Activated T-helper 2 cell treated with anti-CD3 and anti-CD28 coated beads, Interferon-gamma antibody, Interleukin-2, Interleukin-4, amounts not matched to agents 10 μg/mL and 5 μg/mL and 100 μg/mL, durations not matched to agents 14 hours and 24 hours and 36 hours (primary cell): Measurements from ENCODE around the gene CEP72. TPM values are rescaled to one million over a fixed set of nuclear protein-coding genes. Genes with fewer than 3 reads are reported as not detected.

Experiments used
- DNase-seq: peaks from one replicate; pipeline ENCODE4 v3.0.0; 2021; ENCODE audit warnings: low spot score
- H3K27ac Mint-ChIP-seq: one replicate; pipeline ENCODE4 v1.8.0; 2021; ENCODE audit warnings: mixed read lengths
- H3K27me3 Mint-ChIP-seq: one replicate; pipeline ENCODE4 v1.8.0; 2021; ENCODE audit warnings: low read depth, mixed read lengths
- H3K36me3 Mint-ChIP-seq: one replicate; pipeline ENCODE4 v1.8.0; 2021; ENCODE audit warnings: low read depth, mixed read lengths
- H3K4me1 Mint-ChIP-seq: one replicate; pipeline ENCODE4 v1.8.0; 2021; ENCODE audit warnings: low read depth, mixed read lengths
- H3K4me3 Mint-ChIP-seq: one replicate; pipeline ENCODE4 v1.8.0; 2021; ENCODE audit warnings: low read depth, mild to moderate bottlenecking, moderate library complexity, mixed read lengths
- H3K9me3 Mint-ChIP-seq: one replicate; pipeline ENCODE4 v1.8.0; 2021; ENCODE audit warnings: mixed read lengths
- intact Hi-C: fragments of 100-400 bp; cut with micrococcal nuclease; formaldehyde crosslinking; loops from one replicate; pipeline ENCODE4 v1.15.1; 2023
- total RNA-seq: library from RNA; stranded (reverse); gene quantifications from 2 replicates; pipeline ENCODE4 v1.2.3, GENCODE V29; 2022

CEP72 gene
- total RNA-seq, 1 donor from 2014 or later = 30.2 TPM

DNA sequence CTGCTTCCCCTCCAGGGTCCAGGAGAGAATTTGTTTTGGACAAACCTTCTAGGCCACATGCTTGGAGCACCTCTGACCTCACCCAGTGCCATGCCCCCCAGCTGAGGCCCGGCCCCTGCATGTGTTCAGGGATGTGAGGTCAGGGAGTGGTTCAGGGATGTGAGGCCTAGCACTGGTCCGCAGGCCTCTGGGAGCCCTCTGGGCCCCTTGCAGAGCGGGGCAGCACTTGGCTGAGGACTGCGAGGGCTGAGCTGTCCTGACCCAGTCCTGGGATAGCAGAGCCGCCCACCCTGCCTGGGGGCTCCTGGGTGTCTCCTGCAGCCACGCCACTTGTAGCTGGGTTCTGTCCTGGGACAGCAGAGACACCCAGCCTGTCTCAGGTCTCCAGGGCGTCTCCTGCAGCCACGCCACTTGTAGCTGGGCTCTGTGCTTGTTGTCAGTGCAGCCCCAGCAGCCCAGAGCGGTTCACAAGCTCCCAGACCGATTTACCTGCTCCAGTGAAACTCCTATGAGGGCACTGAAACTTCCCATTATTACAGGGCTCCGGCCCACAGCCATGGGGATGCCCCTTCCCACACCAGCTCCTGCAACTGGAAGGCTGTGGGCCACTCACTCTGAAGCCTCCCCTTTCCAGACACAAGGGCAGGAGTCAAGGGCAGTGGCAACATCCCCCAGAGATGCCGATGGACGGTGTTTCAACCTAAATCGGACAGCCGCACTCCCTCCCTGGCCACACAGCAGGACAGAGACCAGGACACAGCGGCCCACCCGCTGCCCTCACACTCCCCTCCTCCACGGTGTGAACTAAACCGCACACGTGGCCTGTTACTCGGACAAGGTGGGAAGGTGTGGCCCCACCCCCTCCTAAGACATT lies 5.4 kb upstream of the CEP72 start:
- no peaks in the 10 kb centered on the region for H3K36me3 Mint-ChIP-seq
- no peak for DNase-seq
- H3K4me3 Mint-ChIP-seq = no peak overlapping the region
- peaks cover 18% of the 10 kb centered on the region for H3K4me1 Mint-ChIP-seq
- intact Hi-C loops = no loop called here
- no peaks in the 10 kb centered on the region for H3K27me3 Mint-ChIP-seq
- H3K27ac Mint-ChIP-seq = no peak overlapping the region
- H3K9me3 Mint-ChIP-seq = no peaks in the 10 kb centered on the region

DNA sequence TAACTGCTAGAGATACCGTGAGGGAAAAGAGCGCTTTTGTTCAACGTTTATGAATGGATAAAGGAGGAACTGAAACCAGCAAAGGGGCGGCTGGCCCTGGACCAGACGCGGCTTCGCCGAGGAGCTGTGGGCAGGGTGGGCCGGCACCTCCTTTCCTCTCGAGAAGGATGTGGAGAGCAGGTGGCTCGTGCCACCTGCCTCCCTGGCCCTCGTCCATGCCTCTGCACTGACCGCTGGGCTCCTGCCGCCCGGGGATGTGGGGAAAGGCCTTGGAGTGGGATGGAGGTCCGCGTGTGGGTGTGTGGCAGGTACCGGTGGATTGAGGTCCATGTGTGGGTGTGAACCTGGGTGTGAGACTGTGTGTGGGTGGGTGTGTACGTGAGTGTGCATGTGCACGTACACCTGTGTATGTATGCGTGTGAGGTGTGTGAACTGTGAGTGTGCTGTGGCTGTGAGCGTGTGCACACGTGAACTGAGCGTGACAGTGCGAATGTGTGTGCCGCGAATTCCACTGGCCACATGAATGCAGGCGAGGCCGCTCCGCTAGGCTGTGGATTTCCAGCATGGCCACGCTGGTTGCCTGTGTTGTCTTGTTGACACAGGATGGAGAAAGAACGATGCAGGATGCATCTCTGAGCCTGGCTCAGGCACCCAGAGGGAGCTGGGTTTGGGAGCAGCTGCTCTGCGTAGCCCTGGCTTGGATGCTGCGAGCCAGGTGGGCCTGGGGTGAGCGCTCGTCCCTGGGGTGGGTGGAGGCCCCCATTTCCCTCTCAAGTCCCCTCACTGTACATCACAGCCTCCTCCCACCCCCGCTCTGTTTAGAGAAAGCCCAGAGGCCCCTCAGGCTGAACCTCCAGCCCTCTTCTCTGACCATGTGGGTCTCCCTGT lies 4.4 kb upstream of the CEP72 start:
- Mint-ChIP-seq H3K4me1 (peaks cover 19% of the 10 kb centered on the region), H3K27ac (no peak overlapping the region), H3K27me3 (no peaks in the 10 kb centered on the region), H3K4me3 (no peak overlapping the region), H3K36me3 (peaks cover under 1% of the 10 kb centered on the region), H3K9me3 (peaks cover under 1% of the 10 kb centered on the region)
- intact Hi-C loops = no loop called here
- DNase-seq = no peak

DNA sequence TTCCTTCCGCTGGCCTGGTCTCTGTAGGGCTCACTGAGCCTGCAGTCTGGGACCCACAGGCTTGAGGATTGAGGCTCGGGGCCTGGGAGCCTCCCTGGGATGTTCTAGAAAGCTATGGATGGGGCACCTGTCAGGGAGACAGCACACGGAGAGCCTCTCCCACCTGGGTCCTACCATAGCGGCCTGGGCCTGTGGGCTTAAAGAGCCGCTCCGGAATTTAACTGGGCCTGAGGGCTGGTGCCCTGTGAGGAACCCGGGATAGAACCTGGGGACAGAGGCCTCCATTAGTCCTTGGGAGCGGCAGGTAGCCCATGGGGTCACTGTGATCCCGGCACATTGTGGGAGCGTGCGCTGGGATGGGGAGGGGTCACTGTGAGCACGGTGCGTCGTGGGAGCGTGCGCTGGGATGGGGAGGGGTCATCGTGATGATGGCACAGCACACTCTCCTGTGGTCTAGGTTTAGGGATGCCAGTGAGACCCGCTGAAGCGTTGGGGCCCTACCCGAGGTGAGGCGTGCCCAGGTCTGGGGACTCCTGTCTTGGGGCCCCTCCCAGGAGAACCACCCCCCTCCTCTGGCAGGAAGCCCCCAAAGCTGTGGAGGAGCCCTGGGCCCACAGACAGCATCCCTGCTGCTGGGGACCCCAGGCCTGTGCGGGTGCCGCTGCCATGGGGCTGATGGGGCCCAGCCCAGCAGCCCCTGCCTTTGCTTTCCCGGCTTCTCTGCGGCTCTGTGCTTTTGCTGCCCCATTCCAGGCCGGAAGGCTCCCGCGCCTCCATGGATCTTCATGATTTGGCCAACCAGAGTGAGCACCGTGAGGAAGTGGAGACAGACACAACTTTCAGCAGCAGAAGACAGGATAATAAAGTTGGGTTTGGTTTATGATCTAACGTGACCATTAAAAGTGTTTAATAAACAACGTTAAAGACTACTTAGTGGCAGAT lies 3.4 kb upstream of the CEP72 start:
- DNase-seq = no peak
- H3K27me3 Mint-ChIP-seq = no peaks in the 10 kb centered on the region
- intact Hi-C loops = no loop called here
- H3K27ac Mint-ChIP-seq = no peak overlapping the region
- peaks cover 5% of the 10 kb centered on the region for H3K9me3 Mint-ChIP-seq
- peaks cover 22% of the 10 kb centered on the region for H3K4me1 Mint-ChIP-seq
- H3K36me3 Mint-ChIP-seq = peaks cover 5% of the 10 kb centered on the region
- no peak overlapping the region for H3K4me3 Mint-ChIP-seq

DNA sequence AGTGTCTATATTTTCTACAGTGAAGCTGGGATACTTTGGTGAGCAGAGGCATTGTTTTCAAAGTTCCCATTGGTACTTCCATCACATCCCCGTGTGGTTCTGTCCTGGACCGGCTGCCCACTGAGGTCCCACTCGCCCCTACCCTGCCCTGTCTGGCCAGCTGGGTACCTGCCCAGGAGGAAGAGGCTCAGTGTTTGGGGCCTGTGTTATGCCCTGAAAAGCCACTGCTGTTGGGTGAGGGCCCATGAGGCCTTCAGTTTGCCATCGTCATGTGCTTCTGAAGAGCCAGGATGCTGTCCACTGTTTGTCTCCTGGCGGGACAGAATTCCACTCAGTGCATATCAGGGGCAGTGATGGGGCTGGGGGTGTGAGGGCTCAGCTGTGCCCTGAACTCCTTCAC lies 2.6 kb upstream of the CEP72 start:
- no peak overlapping the region for H3K4me3 Mint-ChIP-seq
- no peak overlapping the region for H3K27ac Mint-ChIP-seq
- no peak for DNase-seq
- H3K36me3 Mint-ChIP-seq = peaks cover 13% of the 10 kb centered on the region
- H3K27me3 Mint-ChIP-seq = no peaks in the 10 kb centered on the region
- intact Hi-C loops = no loop called here
- peaks cover 5% of the 10 kb centered on the region for H3K9me3 Mint-ChIP-seq
- peaks cover 24% of the 10 kb centered on the region for H3K4me1 Mint-ChIP-seq

DNA sequence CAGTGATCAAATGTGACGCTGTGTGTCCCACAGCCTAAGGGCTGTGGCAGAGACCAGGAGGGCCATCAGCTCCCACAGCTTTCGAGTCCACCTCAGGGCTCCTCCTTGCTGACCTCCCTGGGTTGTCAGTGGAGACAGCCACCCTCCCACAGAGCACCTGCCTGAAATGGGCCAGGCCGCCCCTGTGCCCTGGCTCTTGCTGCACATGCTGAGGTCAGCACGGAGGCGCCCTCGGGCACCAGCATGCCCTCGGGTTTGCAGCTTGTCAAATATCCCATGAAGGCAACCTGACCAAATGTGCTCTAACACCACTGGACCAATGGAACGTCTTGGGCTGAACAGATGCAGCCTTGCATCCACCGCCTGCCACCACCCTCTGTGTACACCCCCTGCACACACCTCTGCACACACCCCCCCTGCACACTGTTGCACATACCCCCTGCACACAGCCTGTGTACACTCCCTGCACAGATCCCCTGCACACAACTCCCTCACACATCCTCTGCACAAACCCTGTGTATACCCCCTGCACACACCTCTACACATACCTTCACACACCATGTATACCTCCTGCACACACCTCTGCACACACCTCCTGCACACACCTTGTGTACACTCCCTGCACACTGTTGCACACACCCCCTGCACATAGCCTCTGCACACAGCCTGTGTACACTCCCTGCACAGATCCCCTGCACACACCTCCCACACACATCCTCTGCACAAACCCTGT lies 2.0 kb upstream of the CEP72 start:
- DNase-seq = no peak
- intact Hi-C loops = loop anchor here (5.0 kb wide), 2 partner anchors 138 to 497 kb away; no protein-coding TSS in a partner anchor
- Mint-ChIP-seq H3K4me3 (peak overlapping the region; percentile 30), H3K27me3 (no peaks in the 10 kb centered on the region), H3K4me1 (peaks cover 28% of the 10 kb centered on the region), H3K36me3 (peaks cover 18% of the 10 kb centered on the region), H3K27ac (no peak overlapping the region), H3K9me3 (peaks cover 5% of the 10 kb centered on the region)

DNA sequence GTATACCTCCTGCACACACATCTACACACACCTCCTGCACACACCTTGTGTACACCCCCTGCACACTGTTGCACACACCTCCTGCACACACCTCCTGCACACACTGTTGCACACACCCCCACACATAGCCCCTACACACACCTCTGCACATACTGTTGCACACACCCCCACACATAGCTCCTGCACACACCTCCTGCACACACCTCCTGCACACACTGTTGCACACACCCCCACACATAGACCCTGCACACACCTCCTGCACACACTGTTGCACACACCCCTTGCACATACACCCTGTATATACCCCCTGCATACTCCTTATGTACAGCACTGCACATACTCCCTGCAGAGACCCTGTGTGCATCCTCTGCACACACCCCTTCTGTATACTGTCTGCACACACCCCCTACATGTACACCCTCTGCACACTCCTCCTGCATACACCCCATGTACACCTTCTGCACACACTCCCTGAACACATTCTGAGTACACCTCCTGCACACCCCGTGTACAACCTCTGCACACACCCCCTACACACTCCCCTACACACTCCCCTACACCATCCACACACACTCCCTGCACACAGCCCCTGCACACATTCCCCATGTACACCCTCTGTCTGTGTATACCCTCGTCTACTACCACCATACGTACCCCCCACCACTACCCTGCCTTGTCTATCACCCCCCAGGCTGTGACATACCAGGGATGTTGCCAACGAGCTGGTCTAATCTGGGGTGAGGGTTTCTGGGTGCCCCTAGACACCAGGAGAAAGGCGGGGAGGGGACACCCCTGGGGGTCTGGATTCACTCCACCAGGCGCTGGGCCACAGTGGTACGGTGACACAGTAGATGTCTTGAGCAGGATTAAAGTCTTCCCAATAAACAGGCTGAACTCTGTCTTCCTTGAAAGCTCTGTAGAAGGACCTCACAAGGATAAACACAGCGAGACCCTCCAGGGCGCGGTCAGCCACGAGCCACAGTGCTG lies 1.1 kb upstream of the CEP72 start:
- peaks cover 27% of the 10 kb centered on the region for H3K36me3 Mint-ChIP-seq
- intact Hi-C loops = loop anchor here (1.0 to 5.0 kb wide), 3 partner anchors 139 to 496 kb away; no protein-coding TSS in a partner anchor
- H3K4me3 Mint-ChIP-seq = peak overlapping the region; percentile 62
- H3K27me3 Mint-ChIP-seq = no peaks in the 10 kb centered on the region
- peaks cover 5% of the 10 kb centered on the region for H3K9me3 Mint-ChIP-seq
- H3K4me1 Mint-ChIP-seq = peaks cover 33% of the 10 kb centered on the region
- DNase-seq = no peak
- H3K27ac Mint-ChIP-seq = peak overlapping the region; percentile 28

DNA sequence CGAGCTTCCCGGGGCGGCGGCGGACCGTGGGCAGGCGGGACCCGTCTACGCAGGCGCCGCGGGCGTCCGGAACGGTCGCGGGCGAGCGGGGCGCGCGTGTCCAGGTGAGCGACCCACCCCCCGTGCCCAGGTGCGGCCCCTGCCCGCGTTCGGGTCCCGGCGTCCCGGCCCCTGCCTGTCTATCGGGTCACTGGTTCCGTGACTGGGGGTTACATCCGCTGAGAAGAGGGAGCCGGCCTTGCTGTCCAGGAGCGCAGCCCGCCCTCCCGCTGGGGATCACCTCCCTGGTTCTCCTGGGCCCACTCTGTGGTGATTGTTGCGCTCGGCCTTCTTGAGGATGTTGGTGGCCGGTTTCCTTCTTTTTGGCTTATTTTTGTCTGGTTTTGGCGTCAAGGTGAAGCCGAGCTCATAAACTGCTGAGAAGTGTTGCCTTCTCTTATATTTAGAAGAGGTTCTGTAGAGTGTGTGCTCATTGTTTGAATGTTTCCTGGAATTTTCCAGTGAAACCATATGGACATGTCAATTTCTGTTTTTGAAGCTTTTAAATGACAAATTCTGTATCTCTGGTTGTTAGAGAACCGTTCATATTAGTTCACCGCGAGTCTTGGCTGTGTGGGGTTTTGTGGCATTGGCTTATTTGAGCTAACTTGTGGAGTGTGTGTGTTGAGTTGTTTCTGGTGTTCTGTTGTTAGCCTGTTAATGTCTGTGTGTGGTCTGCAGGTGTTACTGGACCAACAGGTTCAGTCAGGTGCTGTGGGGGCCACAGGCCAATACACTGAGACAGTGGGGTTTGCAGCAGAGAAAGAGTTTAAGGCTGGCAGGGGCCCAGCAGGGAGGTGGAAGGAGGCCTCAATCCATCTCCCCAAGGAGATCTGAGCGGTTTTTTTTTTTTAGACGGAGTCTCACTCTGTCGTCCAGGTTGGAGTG lies 621 bp downstream of the CEP72 start:
- Mint-ChIP-seq H3K36me3 (peaks cover 40% of the 10 kb centered on the region), H3K27me3 (no peaks in the 10 kb centered on the region), H3K4me1 (peaks cover 34% of the 10 kb centered on the region), H3K27ac (peak overlapping the region; percentile 88), H3K4me3 (peak overlapping the region; percentile 92), H3K9me3 (peaks cover 5% of the 10 kb centered on the region)
- intact Hi-C loops = loop anchor here (2.0 to 5.0 kb wide), 3 partner anchors 140 to 495 kb away; no protein-coding TSS in a partner anchor
- no peak for DNase-seq

DNA sequence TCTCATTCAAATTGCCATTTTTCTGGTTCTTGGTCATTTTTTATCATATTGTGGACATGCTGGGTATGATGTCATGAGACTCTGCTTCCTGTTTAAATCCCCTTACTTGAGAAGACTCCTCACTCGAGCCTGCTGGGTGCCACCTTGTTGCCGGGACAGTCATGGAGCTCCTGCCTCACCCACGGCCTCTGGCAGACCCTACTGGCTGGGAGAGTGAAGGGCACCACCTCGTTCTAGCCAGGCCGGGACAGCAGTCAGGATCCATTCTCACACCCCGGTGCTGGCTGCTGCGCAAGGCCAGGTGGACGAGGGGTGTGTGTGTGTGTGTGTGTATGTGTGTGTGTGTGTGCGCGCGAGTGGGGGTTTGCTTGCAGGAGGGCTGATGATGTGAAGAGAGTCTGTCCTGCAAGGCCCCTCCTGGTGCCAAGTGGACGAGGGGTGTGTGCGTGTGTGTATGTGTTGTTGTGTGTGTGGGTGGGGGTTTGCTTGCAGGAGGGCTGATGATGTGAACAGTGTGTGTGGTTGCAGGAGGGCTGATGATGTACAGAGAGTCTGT lies 4.4 kb downstream of the CEP72 start:
- Mint-ChIP-seq H3K4me1 (peaks cover 26% of the 10 kb centered on the region), H3K9me3 (peaks cover 5% of the 10 kb centered on the region), H3K27me3 (no peaks in the 10 kb centered on the region), H3K4me3 (no peak overlapping the region), H3K36me3 (peaks cover 72% of the 10 kb centered on the region), H3K27ac (peak overlapping the region; percentile 17)
- intact Hi-C loops = no loop called here
- no peak for DNase-seq

DNA sequence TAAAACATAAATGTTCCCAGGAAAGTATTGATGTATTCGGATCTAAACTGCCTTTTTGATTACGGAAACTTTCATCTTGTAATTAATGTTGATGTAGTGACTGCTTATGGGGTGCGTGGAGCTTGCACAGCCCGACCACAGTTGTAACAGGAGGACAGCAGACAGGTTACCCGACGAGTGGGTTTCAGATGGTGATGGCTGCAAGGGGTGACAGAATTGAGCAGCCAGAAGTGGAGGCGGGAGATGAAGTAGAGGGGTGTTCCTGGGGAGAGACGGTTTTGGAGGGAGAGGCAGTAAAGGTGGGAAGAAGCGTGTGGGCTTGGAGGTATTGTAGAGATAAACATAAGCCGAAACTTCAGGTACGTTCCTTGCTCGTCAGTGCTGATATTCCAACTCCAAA lies 5.8 kb downstream of the CEP72 start:
- intact Hi-C loops = no loop called here
- Mint-ChIP-seq H3K36me3 (peaks cover 76% of the 10 kb centered on the region), H3K27me3 (no peaks in the 10 kb centered on the region), H3K27ac (no peak overlapping the region), H3K9me3 (peaks cover 3% of the 10 kb centered on the region), H3K4me3 (no peak overlapping the region), H3K4me1 (peaks cover 24% of the 10 kb centered on the region)
- DNase-seq = no peak

DNA sequence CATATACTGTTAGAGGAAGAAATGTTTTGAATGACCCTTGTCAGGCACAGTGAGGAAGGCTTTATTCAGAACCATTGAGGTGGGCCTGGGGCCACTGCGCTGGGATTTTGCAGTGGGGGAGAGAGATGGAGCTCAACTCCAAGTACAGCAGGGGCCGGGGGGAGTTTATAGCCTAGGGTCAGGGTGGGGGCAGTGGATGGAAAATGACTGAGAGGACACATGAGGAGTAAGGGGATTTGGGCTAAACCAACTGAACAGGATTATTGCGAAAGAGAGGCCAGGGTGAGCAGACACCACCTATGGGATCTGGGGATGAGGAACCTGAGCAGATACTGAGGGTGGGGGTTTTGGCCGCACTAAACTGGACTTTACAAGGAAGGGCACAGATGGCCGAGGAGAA lies 6.3 kb downstream of the CEP72 start:
- intact Hi-C loops = no loop called here
- no peak for DNase-seq
- Mint-ChIP-seq H3K4me3 (no peak overlapping the region), H3K9me3 (no peaks in the 10 kb centered on the region), H3K4me1 (peaks cover 21% of the 10 kb centered on the region), H3K27ac (no peak overlapping the region), H3K27me3 (no peaks in the 10 kb centered on the region), H3K36me3 (peaks cover 73% of the 10 kb centered on the region)
